Ramos (cell line): ENCODE results near the gene NOSIP.

Source experiments
- in situ Hi-C: fragments of 300-500 bp; cut with MboI; formaldehyde crosslinking; loops from one replicate; pipeline ENCODE4 v1.14.3; 2022; ENCODE audit warnings: low sequenced_read_pairs; ENCODE audit not compliant: unreplicated experiment

The NOSIP gene

GRCh38 chr19:49595819-49596404 lies 15.6 kb upstream of the NOSIP start:
- in situ Hi-C loops: no loop called here

- in situ Hi-C loops: no loop called here
Observed at GRCh38 chr19:49594993-49595818, 14.8 kb upstream of the NOSIP start.

- in situ Hi-C loops: no loop called here
Observed at GRCh38 chr19:49594157-49594992, 14.0 kb upstream of the NOSIP start.

GRCh38 chr19:49593233-49594113 lies 13.1 kb upstream of the NOSIP start:
- in situ Hi-C loops: no loop called here

- in situ Hi-C loops: no loop called here
Observed at GRCh38 chr19:49592486-49593232, 12.3 kb upstream of the NOSIP start.

GRCh38 chr19:49591731-49592485 lies 11.6 kb upstream of the NOSIP start:
- in situ Hi-C loops: no loop called here

- in situ Hi-C loops: no loop called here
Observed at GRCh38 chr19:49590971-49591730, 10.8 kb upstream of the NOSIP start, which contains the start of gene PRR12. PRR12 (plus strand) TSS chr19:49591182; CDS start chr19:49591655, 473 bp downstream.

GRCh38 chr19:49590071-49590970 lies 10.0 kb upstream of the NOSIP start:
- in situ Hi-C loops: no loop called here

GRCh38 chr19:49589502-49589905 lies 9.1 kb upstream of the NOSIP start:
- in situ Hi-C loops: no loop called here

GRCh38 chr19:49588365-49589122 lies 8.2 kb upstream of the NOSIP start:
- in situ Hi-C loops: no loop called here

GRCh38 chr19:49587227-49587626 lies 6.9 kb upstream of the NOSIP start:
- in situ Hi-C loops: no loop called here

- in situ Hi-C loops: no loop called here
Observed at GRCh38 chr19:49585023-49585422, 4.7 kb upstream of the NOSIP start.

- in situ Hi-C loops: no loop called here
Observed at GRCh38 chr19:49583239-49583638, 2.9 kb upstream of the NOSIP start.

GRCh38 chr19:49581007-49581508 lies 702 bp upstream of the NOSIP start, which contains the start of gene PRRG2:
PRRG2 (plus strand) TSS chr19:49581316; CDS start chr19:49583220, 1,904 bp downstream.
- in situ Hi-C loops: no loop called here

GRCh38 chr19:49579947-49580263 lies 451 bp downstream of the NOSIP start:
- in situ Hi-C loops: no loop called here

- in situ Hi-C loops: no loop called here
Observed at GRCh38 chr19:49579193-49579592, 1.2 kb downstream of the NOSIP start.
